M059J (cell line): ENCODE results near the gene CELSR2. TPM values are rescaled to one million over a fixed set of nuclear protein-coding genes. Genes with fewer than 3 reads are reported as not detected.

Experiments used
- DNase-seq: peaks from one replicate; pipeline ENCODE4 v3.0.0-alpha.2; 2012; ENCODE audit warnings: low read depth
- total RNA-seq: library from RNA; depleted of rRNA; stranded (reverse); fragments of >200 nt; shearing (Covaris generic); gene quantifications from 2 replicates; pipeline ENCODE4 v1.2.3, GENCODE V29; 2014

CELSR2 gene
- total RNA-seq, 1 experiment from 2014 or later: 6.9 TPM

- no peak for DNase-seq
Measured at GRCh38 chr1:109251277-109252166, 2.2 kb downstream of the CELSR2 start.

DNA sequence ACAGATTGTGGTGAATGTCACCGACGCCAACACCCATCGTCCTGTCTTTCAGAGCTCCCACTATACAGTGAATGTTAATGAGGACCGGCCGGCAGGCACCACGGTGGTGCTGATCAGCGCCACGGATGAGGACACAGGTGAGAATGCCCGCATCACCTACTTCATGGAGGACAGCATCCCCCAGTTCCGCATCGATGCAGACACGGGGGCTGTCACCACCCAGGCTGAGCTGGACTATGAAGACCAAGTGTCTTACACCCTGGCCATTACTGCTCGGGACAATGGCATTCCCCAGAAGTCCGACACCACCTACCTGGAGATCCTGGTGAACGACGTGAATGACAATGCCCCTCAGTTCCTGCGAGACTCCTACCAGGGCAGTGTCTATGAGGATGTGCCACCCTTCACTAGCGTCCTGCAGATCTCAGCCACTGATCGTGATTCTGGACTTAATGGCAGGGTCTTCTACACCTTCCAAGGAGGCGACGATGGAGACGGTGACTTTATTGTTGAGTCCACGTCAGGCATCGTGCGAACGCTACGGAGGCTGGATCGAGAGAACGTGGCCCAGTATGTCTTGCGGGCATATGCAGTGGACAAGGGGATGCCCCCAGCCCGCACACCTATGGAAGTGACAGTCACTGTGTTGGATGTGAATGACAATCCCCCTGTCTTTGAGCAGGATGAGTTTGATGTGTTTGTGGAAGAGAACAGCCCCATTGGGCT is 3.0 kb downstream of the CELSR2 start:
- no peak for DNase-seq

- DNase-seq: no peak
Measured at GRCh38 chr1:109252893-109253802, 3.8 kb downstream of the CELSR2 start.

DNA sequence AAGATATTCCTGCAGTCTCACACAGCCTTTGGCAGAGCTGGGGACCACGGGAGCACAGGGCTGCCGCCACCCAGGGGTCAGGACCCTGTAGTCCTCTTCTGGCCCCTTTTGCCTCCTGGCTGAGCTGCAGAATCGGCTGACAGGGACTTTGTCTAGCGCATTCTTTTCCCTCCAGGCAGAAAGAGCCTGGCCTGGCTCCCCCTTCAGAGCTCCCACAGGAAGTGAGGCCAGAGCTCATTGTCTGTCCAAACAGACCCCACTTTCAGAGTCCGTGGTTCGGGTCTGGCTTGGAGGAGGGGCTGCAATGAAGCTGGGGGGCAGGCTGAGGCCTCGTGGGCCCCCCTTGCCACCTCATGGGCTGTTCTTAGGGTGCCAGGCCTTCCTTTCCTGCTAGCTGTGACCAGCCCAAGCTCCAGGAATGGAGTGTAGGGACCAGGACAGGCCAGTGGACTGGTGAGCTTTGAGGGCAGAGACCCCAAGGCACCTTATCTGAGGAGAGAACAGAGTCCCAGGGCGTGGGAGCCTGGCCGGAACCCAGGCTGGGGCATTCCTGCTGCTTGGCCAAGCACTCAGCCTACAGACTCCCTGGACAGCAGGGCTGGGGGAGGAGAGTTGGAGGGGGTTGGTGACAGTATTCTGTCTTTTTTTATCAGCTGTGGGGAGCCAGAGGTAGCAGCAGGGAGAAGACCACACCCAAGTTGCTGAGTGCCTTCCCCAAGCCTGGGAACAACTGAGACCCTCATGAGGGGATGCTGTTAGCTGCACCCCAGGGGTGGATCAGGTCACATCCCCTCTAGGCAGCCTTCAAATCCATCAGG is 4.7 kb downstream of the CELSR2 start:
- DNase-seq: peak; percentile 59

DNA sequence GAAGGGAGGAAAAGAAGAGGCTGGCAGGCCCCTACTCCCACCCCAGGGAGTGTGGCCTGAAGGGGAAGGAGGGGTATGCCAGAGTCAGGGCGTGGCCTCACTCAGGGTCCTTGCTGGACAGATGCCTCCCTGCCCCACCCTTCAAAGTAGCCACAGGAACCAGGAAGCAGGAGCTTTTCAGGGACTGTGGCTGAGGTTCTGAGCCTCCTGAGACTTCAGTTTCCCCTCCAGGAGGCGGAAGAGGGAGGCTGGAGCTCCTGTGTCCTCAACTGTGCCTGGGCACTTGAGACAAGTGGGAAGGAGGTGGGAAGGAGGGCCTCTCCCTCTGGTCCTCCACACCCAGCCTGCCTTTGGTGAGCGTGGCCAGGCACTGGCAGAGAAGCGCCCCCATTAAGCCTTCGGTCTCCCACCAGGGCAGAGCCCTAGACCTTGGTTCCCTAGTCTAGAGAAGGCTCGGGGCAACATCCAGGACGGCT is 5.3 kb downstream of the CELSR2 start:
- DNase-seq: no peak

DNA sequence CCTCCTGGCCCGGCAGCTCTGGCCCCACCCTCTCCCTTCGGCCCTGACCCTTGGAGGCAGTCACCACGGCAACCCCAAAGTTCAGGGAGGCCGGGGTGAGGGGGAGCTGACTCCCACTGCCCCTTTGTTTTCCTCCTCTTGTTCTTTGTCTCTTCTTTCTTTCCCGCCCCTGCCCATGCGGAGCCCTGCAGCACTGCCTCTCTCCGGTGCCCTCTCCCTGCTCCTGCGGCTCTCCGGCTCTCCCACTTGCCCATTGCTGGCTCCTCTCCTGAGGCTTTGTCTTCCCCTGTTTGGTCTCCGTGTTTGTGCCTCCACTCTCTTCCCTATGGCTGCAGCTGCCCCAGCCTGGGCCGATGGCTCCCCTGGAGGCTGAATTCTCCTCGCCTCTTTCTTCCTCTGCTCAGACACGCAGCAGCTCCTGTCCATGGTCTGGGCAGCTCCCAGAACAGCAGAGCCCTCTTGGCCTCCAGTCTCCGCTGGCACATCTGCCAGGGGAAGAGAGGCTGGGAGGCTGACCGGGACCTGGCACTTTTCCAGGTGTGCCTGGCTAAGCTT is 5.8 kb downstream of the CELSR2 start:
- DNase-seq: no peak

- no peak for DNase-seq
Measured at GRCh38 chr1:109255678-109256077, 6.3 kb downstream of the CELSR2 start.

GRCh38 chr1:109256085-109256484 is 6.7 kb downstream of the CELSR2 start:
- DNase-seq: no peak

- peak; percentile 96 for DNase-seq
Measured at GRCh38 chr1:109256971-109257681, 7.8 kb downstream of the CELSR2 start.

- DNase-seq: no peak
Measured at GRCh38 chr1:109257682-109258421, 8.5 kb downstream of the CELSR2 start.

- no peak for DNase-seq
Measured at GRCh38 chr1:109258481-109259466, 9.4 kb downstream of the CELSR2 start.

DNA sequence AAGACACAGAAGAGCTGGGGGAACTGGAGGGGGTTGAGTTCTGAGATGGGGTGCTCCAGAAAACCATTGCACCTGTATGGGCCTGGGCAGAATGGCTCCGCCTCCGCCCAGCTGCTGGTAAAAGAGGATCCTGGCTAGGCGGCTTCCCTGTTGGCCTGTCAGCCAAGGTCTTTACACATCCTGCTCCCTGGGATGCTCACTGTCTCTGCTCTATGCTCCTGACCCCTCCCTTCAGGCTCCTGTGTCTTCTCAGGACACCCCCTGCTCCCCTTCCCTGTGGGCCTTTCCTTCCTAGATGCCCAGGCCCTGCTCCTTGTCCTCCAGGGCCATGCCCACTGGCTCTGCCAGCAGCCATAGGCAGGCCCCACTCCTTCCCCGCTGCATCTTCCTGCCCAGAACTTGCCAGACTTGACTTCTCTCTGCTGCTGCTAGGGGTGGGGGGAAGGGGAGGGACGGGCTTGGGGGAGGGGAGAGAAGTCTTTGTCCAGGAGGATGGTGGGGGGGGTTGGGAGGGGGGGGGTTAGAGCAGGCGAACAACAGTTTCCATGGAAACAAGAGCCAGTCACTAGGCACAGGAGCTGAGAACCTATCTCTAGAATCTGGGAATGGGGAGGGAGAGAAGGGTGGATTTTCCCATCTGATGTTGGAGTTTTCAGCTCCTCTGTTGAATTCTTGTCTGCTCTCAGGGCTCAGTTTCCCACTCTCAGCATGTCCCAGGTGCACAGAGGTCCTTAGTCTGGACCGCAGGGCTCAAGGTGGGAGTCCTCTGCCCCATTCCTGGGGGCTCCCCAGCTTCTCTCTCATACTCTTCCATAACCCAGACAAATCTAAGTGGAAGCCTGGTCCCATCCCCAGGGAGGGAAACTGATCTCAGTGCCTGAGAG is 10.6 kb downstream of the CELSR2 start:
- no peak for DNase-seq

DNA sequence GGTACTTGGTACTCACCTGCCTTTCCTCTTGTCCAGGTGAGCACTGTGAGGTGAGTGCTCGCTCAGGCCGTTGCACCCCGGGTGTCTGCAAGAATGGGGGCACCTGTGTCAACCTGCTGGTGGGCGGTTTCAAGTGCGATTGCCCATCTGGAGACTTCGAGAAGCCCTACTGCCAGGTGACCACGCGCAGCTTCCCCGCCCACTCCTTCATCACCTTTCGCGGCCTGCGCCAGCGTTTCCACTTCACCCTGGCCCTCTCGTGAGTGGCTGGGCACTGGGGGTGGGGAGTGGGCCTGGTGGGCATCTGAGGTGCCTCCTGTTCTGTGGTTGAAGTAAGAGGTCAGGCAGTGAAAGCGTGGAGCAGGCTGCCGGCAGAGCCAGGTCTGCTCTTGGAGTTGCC is 11.7 kb downstream of the CELSR2 start:
- no peak for DNase-seq

GRCh38 chr1:109261578-109261977 is 12.2 kb downstream of the CELSR2 start:
- DNase-seq: no peak

GRCh38 chr1:109262231-109263055 is 13.1 kb downstream of the CELSR2 start:
- DNase-seq: no peak

- no peak for DNase-seq
Measured at GRCh38 chr1:109263234-109263596, 13.9 kb downstream of the CELSR2 start.
